Chondrocyte (in vitro differentiated cells): Measurements from ENCODE around the gene AK4. TPM values are rescaled to one million over a fixed set of nuclear protein-coding genes. Genes with fewer than 3 reads are reported as not detected.
"Not testable (repeated sequence)": the region's sequence is repeated elsewhere in the genome, so short reads cannot be mapped to it uniquely, and the experiment has no call there.

Experiments
- DNase-seq: peaks from one replicate; pipeline ENCODE4 v3.0.0; 2021; ENCODE audit warnings: mixed read lengths, low spot score
- H3K27ac Mint-ChIP-seq: one replicate; pipeline ENCODE4 v1.8.0; 2021; ENCODE audit warnings: mild to moderate bottlenecking, moderate library complexity, mixed read lengths; ENCODE audit not compliant: unreplicated experiment
- H3K27me3 Mint-ChIP-seq: 2 replicates; pipeline ENCODE4 v1.8.0; 2021; ENCODE audit warnings: low read depth, mixed read lengths
- H3K36me3 Mint-ChIP-seq: 2 replicates; pipeline ENCODE4 v1.8.0; 2021; ENCODE audit warnings: low read depth, mixed read lengths
- H3K4me1 Mint-ChIP-seq: 2 replicates; pipeline ENCODE4 v1.8.0; 2021; ENCODE audit warnings: low read depth, mild to moderate bottlenecking, mixed read lengths
- H3K4me3 Mint-ChIP-seq: one replicate; pipeline ENCODE4 v1.8.0; 2021; ENCODE audit warnings: mild to moderate bottlenecking, moderate library complexity, mixed read lengths; ENCODE audit not compliant: unreplicated experiment
- H3K9me3 Mint-ChIP-seq: 2 replicates; pipeline ENCODE4 v1.8.0; 2021; ENCODE audit warnings: low read depth, mixed read lengths
- long read RNA-seq: library from polyadenylated mRNA; stranded (forward); transcript quantifications from one replicate; pipeline ENCODE4 v2.0.0, GENCODE V29; 2021
- total RNA-seq: library from RNA; stranded (reverse); gene quantifications from 3 replicates; pipeline ENCODE4 v1.2.1, GENCODE V29; 2021
- TF ChIP-seq, protein P1 (sequence below): fragments of 200-600 bp; sonication (generic); IDR thresholded peaks from 2 replicates; pipeline ENCODE4 v1.5.0; 2021; ENCODE audit warnings: antibody characterized with exemption, mild to moderate bottlenecking, moderate library complexity

AK4 gene
- 43.0 to 94.5 TPM (median 87.9 TPM) in 3 replicates for total RNA-seq
- long read RNA-seq, full-length matches to known transcripts: 26 of 42 reads
- long read RNA-seq, partial matches to known transcripts: 0 of 42 reads
- long read RNA-seq, other reads (novel, unspliced or antisense): 16 of 42 reads

DNA sequence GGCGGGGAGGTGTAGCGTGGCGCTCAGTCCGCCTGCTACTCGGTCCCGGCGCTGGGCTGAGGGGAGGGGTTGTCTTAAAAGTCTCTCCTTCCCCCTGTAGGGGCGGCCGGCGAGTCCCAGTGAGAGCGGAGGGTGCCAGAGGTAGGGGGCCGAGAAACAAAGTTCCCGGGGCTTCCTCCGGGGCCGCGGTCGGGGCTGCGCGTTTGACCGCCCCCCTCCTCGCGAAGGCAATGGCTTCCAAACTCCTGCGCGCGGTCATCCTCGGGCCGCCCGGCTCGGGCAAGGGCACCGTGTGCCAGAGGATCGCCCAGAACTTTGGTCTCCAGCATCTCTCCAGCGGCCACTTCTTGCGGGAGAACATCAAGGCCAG, at the start of gene AK4:
TSS of gene AK4 (plus strand) at position 26 of the 370 bp plus-strand sequence. CDS start at position 231, 205 bp downstream.
- DNase-seq, H3K27me3 Mint-ChIP-seq, H3K9me3 Mint-ChIP-seq, H3K36me3 Mint-ChIP-seq: not testable (repeated sequence)
- Mint-ChIP-seq H3K27ac (peak within 1 kb of the TSS; percentile 85), H3K4me1 (peaks cover 22% of the 10 kb centered on the region), H3K4me3 (peak within 1 kb of the TSS; percentile 82)

DNA sequence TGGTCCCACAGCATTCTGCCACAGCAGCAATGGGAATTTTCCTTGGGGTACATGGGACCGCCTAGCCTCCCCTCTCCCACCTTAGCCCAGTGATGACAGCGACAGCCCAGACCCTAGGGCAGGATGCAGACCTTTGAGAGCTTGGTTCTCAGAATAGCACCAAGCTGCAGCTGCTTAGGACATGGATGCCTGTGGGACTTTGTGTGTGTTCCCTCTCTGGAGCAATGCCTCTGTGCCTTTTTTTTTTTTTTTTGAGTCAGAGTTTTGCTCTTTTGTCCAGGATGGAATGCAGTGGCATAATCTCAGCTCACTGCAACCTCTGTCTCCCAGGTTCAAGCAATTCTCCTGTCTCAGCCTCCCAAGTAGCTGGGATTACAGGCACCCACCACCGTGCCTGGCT, 44.2 kb upstream of the AK4 start:
- H3K27ac Mint-ChIP-seq: no peak overlapping the region
- H3K27me3 Mint-ChIP-seq: no peaks in the 10 kb centered on the region
- peaks cover 5% of the 10 kb centered on the region for H3K9me3 Mint-ChIP-seq
- no peak overlapping the region for H3K4me3 Mint-ChIP-seq
- TF ChIP-seq, protein P1, sequence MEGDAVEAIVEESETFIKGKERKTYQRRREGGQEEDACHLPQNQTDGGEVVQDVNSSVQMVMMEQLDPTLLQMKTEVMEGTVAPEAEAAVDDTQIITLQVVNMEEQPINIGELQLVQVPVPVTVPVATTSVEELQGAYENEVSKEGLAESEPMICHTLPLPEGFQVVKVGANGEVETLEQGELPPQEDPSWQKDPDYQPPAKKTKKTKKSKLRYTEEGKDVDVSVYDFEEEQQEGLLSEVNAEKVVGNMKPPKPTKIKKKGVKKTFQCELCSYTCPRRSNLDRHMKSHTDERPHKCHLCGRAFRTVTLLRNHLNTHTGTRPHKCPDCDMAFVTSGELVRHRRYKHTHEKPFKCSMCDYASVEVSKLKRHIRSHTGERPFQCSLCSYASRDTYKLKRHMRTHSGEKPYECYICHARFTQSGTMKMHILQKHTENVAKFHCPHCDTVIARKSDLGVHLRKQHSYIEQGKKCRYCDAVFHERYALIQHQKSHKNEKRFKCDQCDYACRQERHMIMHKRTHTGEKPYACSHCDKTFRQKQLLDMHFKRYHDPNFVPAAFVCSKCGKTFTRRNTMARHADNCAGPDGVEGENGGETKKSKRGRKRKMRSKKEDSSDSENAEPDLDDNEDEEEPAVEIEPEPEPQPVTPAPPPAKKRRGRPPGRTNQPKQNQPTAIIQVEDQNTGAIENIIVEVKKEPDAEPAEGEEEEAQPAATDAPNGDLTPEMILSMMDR: no peak
- H3K4me1 Mint-ChIP-seq: peaks cover 12% of the 10 kb centered on the region
- DNase-seq: no peak
- H3K36me3 Mint-ChIP-seq: peaks cover 4% of the 10 kb centered on the region

DNA sequence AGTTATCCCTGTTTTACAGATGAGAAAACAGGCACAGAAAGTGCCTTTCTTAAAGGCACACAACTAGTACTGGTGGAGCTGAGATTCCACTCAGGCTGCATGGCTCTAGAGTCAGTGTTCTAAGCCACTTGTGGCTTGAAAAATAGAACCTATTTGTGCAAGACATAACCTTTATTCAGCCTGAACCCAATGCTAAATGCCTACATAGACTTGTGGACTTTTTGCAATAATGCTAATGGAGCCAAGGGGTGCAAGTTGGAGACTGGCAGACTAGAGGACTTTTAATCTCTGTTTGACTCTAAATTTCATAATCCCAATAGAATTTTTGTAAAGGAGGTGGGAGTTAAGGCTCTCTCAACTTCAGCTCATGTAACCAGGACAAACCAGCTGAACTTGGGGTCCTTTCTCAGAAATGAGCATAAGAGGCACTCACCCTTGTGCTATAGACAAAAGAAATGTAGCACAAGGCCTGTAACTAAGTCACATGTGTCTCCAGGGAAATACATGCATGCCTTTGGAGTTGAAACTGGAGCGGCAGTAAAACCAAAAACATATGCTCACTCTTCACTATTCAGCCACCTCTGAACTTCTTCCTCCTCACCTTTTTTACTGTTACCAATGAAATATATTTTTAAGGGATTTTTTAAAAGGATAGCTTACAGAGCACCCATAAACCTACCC, 43.0 kb upstream of the AK4 start:
- Mint-ChIP-seq H3K36me3 (peaks cover 2% of the 10 kb centered on the region), H3K27me3 (no peaks in the 10 kb centered on the region), H3K4me1 (peaks cover 12% of the 10 kb centered on the region), H3K4me3 (no peak overlapping the region), H3K9me3 (no peaks in the 10 kb centered on the region), H3K27ac (no peak overlapping the region)
- DNase-seq: no peak
- TF ChIP-seq, protein P1: no peak

DNA sequence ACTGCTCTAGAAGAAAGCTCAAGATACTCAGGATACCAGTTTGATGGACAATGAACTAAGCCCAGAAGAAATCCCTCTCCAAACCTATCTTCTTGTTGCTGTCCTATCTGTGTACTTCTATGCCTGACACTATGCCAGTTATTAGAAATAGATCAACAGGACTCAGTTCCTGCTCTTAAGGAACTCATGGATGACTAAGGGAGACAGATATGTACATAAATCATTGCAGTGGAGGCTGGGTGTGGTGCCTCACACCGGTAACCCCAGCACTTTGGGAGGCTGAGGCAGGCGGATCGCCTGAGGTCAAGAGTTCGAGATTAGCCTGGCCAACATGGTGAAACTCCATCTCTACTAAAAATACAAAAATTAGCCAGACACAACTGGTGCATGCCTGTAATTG, 42.4 kb upstream of the AK4 start:
- no peak overlapping the region for H3K27ac Mint-ChIP-seq
- TF ChIP-seq, protein P1: no peak
- H3K4me1 Mint-ChIP-seq: peaks cover 12% of the 10 kb centered on the region
- no peak overlapping the region for H3K4me3 Mint-ChIP-seq
- no peak for DNase-seq
- no peaks in the 10 kb centered on the region for H3K27me3 Mint-ChIP-seq
- peaks cover 2% of the 10 kb centered on the region for H3K36me3 Mint-ChIP-seq
- H3K9me3 Mint-ChIP-seq: no peaks in the 10 kb centered on the region

DNA sequence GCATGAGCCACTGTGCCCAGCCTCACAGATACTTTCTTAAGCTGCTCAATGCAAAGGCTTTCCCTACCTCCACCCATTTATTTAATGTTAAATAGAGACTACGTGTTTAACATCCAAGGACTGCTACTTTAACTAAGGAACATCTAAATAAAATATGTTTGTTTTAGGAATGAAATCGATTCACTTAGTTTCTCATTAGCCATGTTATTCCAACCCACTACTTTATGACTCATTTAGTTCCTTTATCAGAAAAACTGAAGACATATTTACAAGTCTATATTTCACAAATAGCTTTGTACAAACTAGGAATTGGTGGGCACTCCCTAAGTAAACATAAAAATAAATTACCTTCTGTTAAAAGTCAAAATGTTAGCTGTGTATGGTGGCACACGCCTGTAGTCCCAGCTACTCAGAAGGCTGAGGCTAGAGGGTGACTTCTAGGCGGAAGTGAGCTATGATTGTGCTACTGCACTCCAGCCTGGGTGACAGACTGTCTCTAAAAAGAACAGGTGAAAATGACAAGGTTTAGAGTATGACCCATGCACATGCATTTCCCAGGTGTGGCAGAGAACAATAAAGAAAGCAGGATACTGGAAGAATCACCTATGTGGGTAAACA, 39.9 kb upstream of the AK4 start:
- Mint-ChIP-seq H3K27me3 (no peaks in the 10 kb centered on the region), H3K9me3 (peaks cover 4% of the 10 kb centered on the region), H3K36me3 (no peaks in the 10 kb centered on the region), H3K27ac (no peak overlapping the region), H3K4me3 (no peak overlapping the region), H3K4me1 (peaks cover 18% of the 10 kb centered on the region)
- no peak for DNase-seq
- TF ChIP-seq, protein P1: no peak
